GM12865 (cell line): Measurements from ENCODE around the gene UBA52.

ENCODE experiments used
- DNase-seq: peaks from one replicate; pipeline ENCODE4 v3.0.0; 2010; ENCODE audit warnings: low read depth
- H3K4me3 ChIP-seq: 2 replicates; pipeline ENCODE4 v1.5.1; 2011; ENCODE audit warnings: mild to moderate bottlenecking, low read depth, low read length, control low read depth
- TF ChIP-seq, protein P1 (sequence below): IDR thresholded peaks from 2 replicates; pipeline ENCODE4 v1.5.1; 2011; ENCODE audit warnings: low read length, control low read depth, low read depth, inconsistent platforms; ENCODE audit not compliant: insufficient read depth; ENCODE audit errors: missing control alignments

Gene UBA52

DNA sequence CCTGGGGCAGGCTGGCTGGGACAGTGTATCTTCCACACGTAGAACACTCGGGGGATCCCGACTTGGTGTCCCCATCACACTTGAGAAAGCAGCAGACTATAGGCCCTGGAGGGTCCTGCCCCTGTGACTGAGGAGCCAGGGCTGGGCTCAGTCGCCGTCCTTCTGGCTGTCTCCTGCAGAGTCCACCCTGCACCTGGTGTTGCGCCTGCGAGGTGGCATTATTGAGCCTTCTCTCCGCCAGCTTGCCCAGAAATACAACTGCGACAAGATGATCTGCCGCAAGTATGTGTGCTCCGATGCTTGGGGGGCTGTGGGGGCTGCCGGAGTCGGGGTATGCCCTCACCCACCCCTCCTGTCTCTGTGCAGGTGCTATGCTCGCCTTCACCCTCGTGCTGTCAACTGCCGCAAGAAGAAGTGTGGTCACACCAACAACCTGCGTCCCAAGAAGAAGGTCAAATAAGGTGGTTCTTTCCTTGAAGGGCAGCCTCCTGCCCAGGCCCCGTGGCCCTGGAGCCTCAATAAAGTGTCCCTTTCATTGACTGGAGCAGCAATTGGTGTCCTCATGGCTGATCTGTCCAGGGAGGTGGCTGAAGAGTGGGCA is 3.1 kb downstream of the UBA52 start:
- DNase-seq: no peak
- TF ChIP-seq, protein P1, sequence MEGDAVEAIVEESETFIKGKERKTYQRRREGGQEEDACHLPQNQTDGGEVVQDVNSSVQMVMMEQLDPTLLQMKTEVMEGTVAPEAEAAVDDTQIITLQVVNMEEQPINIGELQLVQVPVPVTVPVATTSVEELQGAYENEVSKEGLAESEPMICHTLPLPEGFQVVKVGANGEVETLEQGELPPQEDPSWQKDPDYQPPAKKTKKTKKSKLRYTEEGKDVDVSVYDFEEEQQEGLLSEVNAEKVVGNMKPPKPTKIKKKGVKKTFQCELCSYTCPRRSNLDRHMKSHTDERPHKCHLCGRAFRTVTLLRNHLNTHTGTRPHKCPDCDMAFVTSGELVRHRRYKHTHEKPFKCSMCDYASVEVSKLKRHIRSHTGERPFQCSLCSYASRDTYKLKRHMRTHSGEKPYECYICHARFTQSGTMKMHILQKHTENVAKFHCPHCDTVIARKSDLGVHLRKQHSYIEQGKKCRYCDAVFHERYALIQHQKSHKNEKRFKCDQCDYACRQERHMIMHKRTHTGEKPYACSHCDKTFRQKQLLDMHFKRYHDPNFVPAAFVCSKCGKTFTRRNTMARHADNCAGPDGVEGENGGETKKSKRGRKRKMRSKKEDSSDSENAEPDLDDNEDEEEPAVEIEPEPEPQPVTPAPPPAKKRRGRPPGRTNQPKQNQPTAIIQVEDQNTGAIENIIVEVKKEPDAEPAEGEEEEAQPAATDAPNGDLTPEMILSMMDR: no peak
- H3K4me3 ChIP-seq: no peak overlapping the region

DNA sequence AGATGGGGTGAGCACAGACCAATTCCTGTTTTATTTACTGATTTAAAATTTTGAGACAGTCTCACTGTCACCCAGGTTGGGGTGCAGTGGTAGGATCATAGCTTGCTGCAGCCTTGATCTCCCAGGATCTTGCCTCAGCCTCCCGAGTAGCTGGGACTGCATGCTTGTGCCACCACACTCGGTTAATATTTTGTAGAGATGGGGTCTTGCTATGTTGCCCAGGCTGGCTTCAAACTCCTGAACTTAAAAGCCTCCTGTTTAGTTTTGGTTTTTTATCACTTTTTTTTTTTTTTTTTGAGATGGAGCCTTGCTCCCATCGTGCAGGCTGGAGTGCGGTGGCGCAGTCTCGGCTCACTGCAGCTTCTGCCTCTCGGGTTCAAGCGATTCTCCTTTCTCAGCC is 4.7 kb downstream of the UBA52 start:
- TF ChIP-seq, protein P1: no peak
- DNase-seq: peak; percentile 33
- no peak overlapping the region for H3K4me3 ChIP-seq

DNA sequence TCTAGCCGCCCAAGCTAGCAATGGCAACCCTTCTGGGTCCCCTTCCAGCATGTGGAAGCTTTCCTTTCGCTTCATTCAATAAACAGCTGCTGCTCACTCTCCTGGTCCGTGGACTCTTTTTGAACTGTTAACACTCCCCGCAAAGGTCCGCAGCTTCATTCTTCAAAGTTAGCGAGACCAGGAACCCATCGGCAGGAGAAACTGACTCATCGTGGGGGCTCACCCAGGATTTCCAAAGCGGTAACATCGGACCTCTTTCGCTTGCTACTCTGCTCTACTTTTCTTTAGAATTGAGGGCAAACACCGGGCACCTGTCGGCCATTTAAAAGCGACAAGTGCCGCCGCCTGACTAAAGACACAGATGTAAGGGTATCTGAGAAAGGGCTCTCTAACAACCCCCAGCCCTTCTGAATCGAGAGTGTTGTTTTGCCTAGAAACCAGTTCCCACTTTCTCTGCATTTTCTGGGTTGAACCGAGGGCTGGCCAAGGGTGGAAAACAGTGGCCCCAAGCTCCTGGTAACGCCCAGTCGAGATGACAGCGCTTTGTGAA is 5.8 kb downstream of the UBA52 start:
- TF ChIP-seq, protein P1: no peak
- DNase-seq: no peak
- no peak overlapping the region for H3K4me3 ChIP-seq

DNA sequence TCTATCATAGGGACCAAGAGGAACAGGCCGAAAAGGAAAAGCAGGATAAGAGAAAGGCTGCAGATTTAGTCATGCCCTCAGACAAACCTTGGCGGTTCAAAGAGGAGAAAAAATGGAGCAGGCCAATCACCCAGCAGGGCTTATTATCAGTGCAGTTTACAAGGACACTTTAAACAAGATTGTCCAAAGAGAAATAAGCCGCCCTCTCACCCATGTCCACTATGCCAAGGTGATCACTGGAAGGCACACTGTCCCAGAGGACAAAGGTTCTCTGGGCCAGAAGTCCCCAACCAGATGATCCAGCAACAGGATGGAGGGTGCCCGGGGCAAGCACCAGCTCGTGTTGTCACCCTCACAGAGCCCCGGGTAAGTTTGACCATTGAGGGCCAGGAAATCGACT is 8.7 kb downstream of the UBA52 start:
- TF ChIP-seq, protein P1: no peak
- no peak for DNase-seq
- no peak overlapping the region for H3K4me3 ChIP-seq

DNA sequence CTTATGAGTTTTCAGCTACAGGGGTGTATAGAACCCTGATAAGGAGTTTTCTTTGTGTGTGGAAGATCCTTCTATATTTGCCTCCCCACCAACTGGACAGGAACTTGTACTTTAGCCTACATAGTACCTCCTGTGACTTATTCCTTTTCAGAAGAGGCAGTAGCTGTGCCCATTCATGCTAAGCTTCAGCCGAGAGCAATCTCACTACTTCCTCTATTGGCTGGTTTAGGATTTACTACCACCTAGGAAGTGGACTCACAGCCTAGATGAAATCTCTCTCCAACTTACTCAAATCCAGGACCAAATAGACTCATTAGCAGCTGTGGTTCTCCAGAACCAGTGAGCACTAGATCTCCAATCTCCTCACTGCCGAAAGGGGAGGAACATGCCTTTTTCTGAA is 14.6 kb downstream of the UBA52 start:
- no peak overlapping the region for H3K4me3 ChIP-seq
- DNase-seq: peak; percentile 54
- TF ChIP-seq, protein P1: no peak

DNA sequence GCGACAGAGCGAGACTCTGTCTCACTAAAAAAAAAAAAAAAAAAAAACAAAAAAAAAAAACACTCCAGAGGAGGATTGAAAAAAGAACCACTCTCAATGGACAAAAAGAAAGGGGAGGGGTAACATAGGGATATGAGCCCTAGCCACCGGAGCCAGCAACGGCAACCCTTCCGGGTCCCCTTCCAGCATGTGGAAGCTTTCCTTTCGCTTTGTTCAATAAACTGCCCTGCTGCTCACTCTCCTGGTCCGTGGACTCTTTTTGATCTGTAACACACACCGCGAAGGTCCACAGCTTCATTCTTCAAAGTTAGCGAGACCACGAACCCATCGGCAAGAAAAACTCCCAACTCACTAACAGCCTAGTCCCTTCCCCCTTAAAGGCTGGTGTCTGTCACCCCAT is 15.9 kb downstream of the UBA52 start:
- no peak for DNase-seq
- H3K4me3 ChIP-seq: peak overlapping the region; percentile 75
- TF ChIP-seq, protein P1: no peak
